Left lung (tissue), 10 donors: ENCODE measurements around the gene PPP1R15A. TPM values are rescaled to one million over a fixed set of nuclear protein-coding genes. Genes with fewer than 3 reads are reported as not detected.
"Not testable (repeated sequence)": the region's sequence is repeated elsewhere in the genome, so short reads cannot be mapped to it uniquely, and the experiment has no call there.

Experiments
- ATAC-seq: fragments of 200-7000 bp; cut with Tn5 transposase; one replicate; pipeline ENCODE4 v1.9.1; 2020; ENCODE audit warnings: moderate library complexity
- DNase-seq, 4 donors: peaks; one replicate each; pipeline ENCODE4 v3.0.0-alpha.2; 2013 to 2020
- H3K27ac ChIP-seq, 2 donors: fragments of 200-600 bp; sonication (generic) in 1 of 2; one replicate each; pipeline versions ENCODE4 v1.5.0 to v1.8.0; 2020 to 2021
- H3K27me3 ChIP-seq, 2 donors: fragments of 200-600 bp; sonication (generic) in 1 of 2; one replicate each; pipeline versions ENCODE4 v1.5.0 to v1.8.0; 2020 to 2021
- H3K36me3 ChIP-seq, 2 donors: fragments of 200-600 bp; sonication (generic) in 1 of 2; one replicate each; pipeline versions ENCODE4 v1.5.0 to v1.8.0; 2020 to 2021
- H3K4me1 ChIP-seq, 2 donors: fragments of 200-600 bp; one replicate each; pipeline ENCODE4 v1.8.0; 2021
- H3K4me3 ChIP-seq, 2 donors: fragments of 200-600 bp; sonication (generic) in 1 of 2; one replicate each; pipeline versions ENCODE4 v1.5.0 to v1.8.0; 2020 to 2021; ENCODE audit warnings: mild to moderate bottlenecking in 1 of 2
- H3K9me3 ChIP-seq, 2 donors: fragments of 200-600 bp; sonication (generic) in 1 of 2; one replicate each; pipeline versions ENCODE4 v1.5.0 to v1.8.0; 2020 to 2021
- intact Hi-C, 2 donors: fragments of 100-400 bp; cut with DNase I; formaldehyde crosslinking; loops; one replicate each; pipeline versions ENCODE4 v1.11.2 to v1.14.2; 2022
- polyA plus RNA-seq, 6 donors: library from polyadenylated mRNA; unstranded; fragments of 120-200 nt; gene quantifications; one replicate each; pipeline ENCODE4 v1.2.1, GENCODE V29; 2013; ENCODE audit not compliant: insufficient read length in 6 of 6
- total RNA-seq, 2 donors: library from RNA; stranded (reverse); fragmentation: NEBNext Ultra II Directional; extraction: Animal tissue kit (Norgen Biotek cat#: 25700); gene quantifications; one replicate each; pipeline ENCODE4 v1.2.1, GENCODE V29; 2021
- TF ChIP-seq, protein P1 (sequence below), 2 donors: fragments of 200-600 bp; sonication (generic) in 1 of 2; IDR thresholded peaks; one replicate each; pipeline versions ENCODE4 v1.5.0 to v1.8.0; 2021; ENCODE audit warnings: antibody characterized with exemption in 2 of 2
- donor health status: DM: no; HTN: yes; CAD: no.
- donor health status: DM: no; HTN: no; CAD: no.

Gene PPP1R15A
- total and polyA plus RNA-seq, 8 donors, result 36.3 to 110 (median 67.6) TPM

DNA sequence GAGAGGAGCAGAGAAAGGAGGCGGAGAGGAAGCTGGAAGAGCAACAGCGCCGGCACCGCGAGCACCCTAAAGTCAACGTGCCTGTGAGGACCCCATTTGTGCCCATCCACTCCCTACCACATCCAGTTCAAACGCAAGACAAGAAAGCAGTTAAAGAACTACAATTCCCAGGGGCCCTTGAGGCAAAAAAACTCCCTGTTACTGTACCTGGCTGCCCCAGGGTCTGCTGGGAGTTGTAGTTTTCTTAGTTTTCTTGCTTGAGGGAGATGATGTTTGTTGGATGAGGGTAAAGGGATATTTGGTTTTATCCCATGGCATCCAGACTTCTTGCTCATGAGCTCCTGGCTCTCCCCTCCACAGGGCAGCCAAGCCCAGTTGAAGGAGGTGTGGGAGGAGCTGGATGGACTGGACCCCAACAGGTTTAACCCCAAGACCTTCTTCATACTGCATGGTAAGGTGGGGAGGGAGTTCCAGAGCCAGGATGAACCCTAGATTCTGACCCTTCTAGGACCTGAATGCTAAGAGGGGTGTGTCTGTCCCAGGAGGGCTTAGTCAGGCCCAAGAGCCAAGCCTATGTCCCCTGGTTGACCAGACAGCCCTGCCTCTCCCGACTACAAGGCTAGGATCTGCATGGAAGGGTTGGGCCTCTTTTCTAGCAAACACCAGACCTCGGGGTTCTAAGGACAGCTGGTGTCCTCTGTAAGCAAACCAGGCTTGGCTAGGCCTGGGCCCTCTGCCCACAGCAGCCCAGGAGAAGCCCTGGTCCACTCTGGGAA, 41.1 kb downstream of the PPP1R15A start:
- peaks cover 0 to 13% of the 10 kb centered on the region in 2 donors for H3K4me1 ChIP-seq
- no peak for ATAC-seq
- H3K27me3 ChIP-seq, result no peaks in the 10 kb centered on the region
- H3K36me3 ChIP-seq, result peaks cover 0 to 98% of the 10 kb centered on the region in 2 donors
- no peaks in the 10 kb centered on the region for H3K9me3 ChIP-seq
- DNase-seq, result no peak
- no peak overlapping the region for H3K4me3 ChIP-seq
- TF ChIP-seq, protein P1, sequence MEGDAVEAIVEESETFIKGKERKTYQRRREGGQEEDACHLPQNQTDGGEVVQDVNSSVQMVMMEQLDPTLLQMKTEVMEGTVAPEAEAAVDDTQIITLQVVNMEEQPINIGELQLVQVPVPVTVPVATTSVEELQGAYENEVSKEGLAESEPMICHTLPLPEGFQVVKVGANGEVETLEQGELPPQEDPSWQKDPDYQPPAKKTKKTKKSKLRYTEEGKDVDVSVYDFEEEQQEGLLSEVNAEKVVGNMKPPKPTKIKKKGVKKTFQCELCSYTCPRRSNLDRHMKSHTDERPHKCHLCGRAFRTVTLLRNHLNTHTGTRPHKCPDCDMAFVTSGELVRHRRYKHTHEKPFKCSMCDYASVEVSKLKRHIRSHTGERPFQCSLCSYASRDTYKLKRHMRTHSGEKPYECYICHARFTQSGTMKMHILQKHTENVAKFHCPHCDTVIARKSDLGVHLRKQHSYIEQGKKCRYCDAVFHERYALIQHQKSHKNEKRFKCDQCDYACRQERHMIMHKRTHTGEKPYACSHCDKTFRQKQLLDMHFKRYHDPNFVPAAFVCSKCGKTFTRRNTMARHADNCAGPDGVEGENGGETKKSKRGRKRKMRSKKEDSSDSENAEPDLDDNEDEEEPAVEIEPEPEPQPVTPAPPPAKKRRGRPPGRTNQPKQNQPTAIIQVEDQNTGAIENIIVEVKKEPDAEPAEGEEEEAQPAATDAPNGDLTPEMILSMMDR (IDR thresholded peaks at IDR 0.05), result no peak
- intact Hi-C loops, result no loop called here
- H3K27ac ChIP-seq, result no peak overlapping the region

GRCh38 chr19:48914181-48914580, 42.0 kb downstream of the PPP1R15A start:
- TF ChIP-seq, protein P1 (IDR thresholded peaks at IDR 0.05), result no peak
- ATAC-seq (no peak), DNase-seq (no peak)
- intact Hi-C loops, result no loop called here
- H3K4me3 ChIP-seq, result no peak overlapping the region
- H3K27me3 ChIP-seq, result no peaks in the 10 kb centered on the region
- H3K27ac ChIP-seq, result no peak overlapping the region
- peaks cover 0 to 8% of the 10 kb centered on the region in 2 donors for H3K4me1 ChIP-seq
- no peaks in the 10 kb centered on the region for H3K9me3 ChIP-seq
- H3K36me3 ChIP-seq, result peaks cover 0 to 100% of the 10 kb centered on the region in 2 donors

GRCh38 chr19:48915757-48916156, 43.5 kb downstream of the PPP1R15A start:
- Histone ChIP-seq H3K27me3 (no peaks in the 10 kb centered on the region), H3K9me3 (no peaks in the 10 kb centered on the region), H3K27ac (peak overlapping the region; percentile 1 to 74), H3K4me3 (no peak overlapping the region), H3K36me3 (peaks cover 0 to 100% of the 10 kb centered on the region in 2 donors), H3K4me1 (no peaks in the 10 kb centered on the region)
- TF ChIP-seq, protein P1 (IDR thresholded peaks at IDR 0.05), result no peak
- DNase-seq, result peak in 1 of 4 donors; percentile 18
- intact Hi-C loops, result no loop called here
- peak; percentile 85 for ATAC-seq

GRCh38 chr19:48918071-48918470, 45.9 kb downstream of the PPP1R15A start:
- TF ChIP-seq, protein P1 (IDR thresholded peaks at IDR 0.05), result no peak
- DNase-seq (no peak), ATAC-seq (no peak)
- Histone ChIP-seq H3K9me3 (no peaks in the 10 kb centered on the region), H3K4me3 (no peak overlapping the region), H3K4me1 (no peaks in the 10 kb centered on the region), H3K27me3 (no peaks in the 10 kb centered on the region), H3K36me3 (peaks cover 0 to 100% of the 10 kb centered on the region in 2 donors), H3K27ac (no peak overlapping the region)
- intact Hi-C loops, result no loop called here

GRCh38 chr19:48918801-48919247, 46.6 kb downstream of the PPP1R15A start:
- intact Hi-C loops, result no loop called here
- no peak for ATAC-seq
- no peaks in the 10 kb centered on the region for H3K27me3 ChIP-seq
- no peak overlapping the region for H3K4me3 ChIP-seq
- no peaks in the 10 kb centered on the region for H3K9me3 ChIP-seq
- H3K4me1 ChIP-seq, result no peaks in the 10 kb centered on the region
- TF ChIP-seq, protein P1 (IDR thresholded peaks at IDR 0.05), result no peak
- DNase-seq, result peak in 1 of 4 donors; percentile 16
- no peak overlapping the region for H3K27ac ChIP-seq
- peaks cover 0 to 99% of the 10 kb centered on the region in 2 donors for H3K36me3 ChIP-seq

DNA sequence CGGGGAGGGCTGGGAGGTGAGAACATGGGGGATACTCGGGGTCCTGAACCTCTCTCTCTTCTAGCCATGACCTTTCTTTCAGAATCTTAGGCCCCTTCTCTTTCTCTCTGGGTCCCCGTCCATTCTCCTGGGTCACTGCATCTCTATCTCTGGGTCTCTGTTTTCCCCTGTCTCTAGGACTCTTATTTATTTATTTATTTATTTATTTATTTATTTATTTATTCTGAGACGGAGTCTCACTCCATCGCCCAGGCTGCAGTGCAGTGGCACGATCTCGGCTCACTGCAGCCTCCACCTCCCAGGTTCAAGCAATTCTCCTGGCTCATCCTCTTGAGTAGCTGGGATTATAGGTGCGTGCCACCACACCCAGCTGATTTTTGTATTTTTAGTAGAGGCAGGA, 47.0 kb downstream of the PPP1R15A start:
- H3K9me3 ChIP-seq, H3K27ac ChIP-seq, DNase-seq, H3K4me3 ChIP-seq, H3K4me1 ChIP-seq, ATAC-seq, H3K27me3 ChIP-seq, intact Hi-C loops: not testable (repeated sequence)
- H3K36me3 ChIP-seq, result peaks cover 0 to 97% of the 10 kb centered on the region in 2 donors
